ENCODE results near the gene KRTAP5-3. TPM values are rescaled to one million over a fixed set of nuclear protein-coding genes. Genes with fewer than 3 reads are reported as not detected.

KRTAP5-3 gene
- total and polyA plus RNA-seq, 2 experiments from 2014 or later, result not detected

GRCh38 chr11:1645357-1645821 is 37.1 kb upstream of the KRTAP5-3 start:
- Histone ChIP-seq H3K4me3 (no peak overlapping the region), H3K9me3 (ENCODE audit: low read depth) (no peaks in the 10 kb centered on the region), H3K27me3 (no peaks in the 10 kb centered on the region), H2AFZ (no peak overlapping the region), H3K27ac (no peak overlapping the region), H3K4me2 (no peak overlapping the region), H3K79me2 (no peaks in the 10 kb centered on the region), H3K4me1 (ENCODE audit: insufficient read depth) (no peaks in the 10 kb centered on the region), H3K9me2 (replicated peaks; ENCODE audit: insufficient read depth) (no peaks in the 10 kb centered on the region), H3K36me3 (replicated peaks; ENCODE audit: insufficient read depth, low read depth) (no peaks in the 10 kb centered on the region), H4K20me1 (ENCODE audit: insufficient read depth, poor library complexity, severe bottlenecking) (no peaks in the 10 kb centered on the region)
- TF ChIP-seq EZH2phosphoT487 (IDR thresholded peaks at IDR 0.05; ENCODE audit: low read depth, severe bottlenecking, unreplicated experiment), result no peak
- TF ChIP-seq CTCF (IDR thresholded peaks at IDR 0.05; ENCODE audit: poor library complexity), result no peak
- TF ChIP-seq EZH2 (IDR thresholded peaks at IDR 0.05; ENCODE audit: borderline replicate concordance), result no peak
- WGBS (ENCODE audit: low lambda C conversion rate, missing lambda C conversion rate), result 93% methylated on average over 12 of the region's 12 CpGs
- DNase-seq (ENCODE audit: low spot score), result no peak

GRCh38 chr11:1644601-1645356 is 36.5 kb upstream of the KRTAP5-3 start:
- TF ChIP-seq EZH2 (IDR thresholded peaks at IDR 0.05; ENCODE audit: borderline replicate concordance) (no peak), CTCF (IDR thresholded peaks at IDR 0.05; ENCODE audit: poor library complexity) (no peak), EZH2phosphoT487 (IDR thresholded peaks at IDR 0.05; ENCODE audit: low read depth, severe bottlenecking, unreplicated experiment) (no peak)
- Histone ChIP-seq H3K9me2 (replicated peaks; ENCODE audit: insufficient read depth) (no peaks in the 10 kb centered on the region), H3K27me3 (no peaks in the 10 kb centered on the region), H3K4me3 (no peak overlapping the region), H3K9me3 (ENCODE audit: low read depth) (no peaks in the 10 kb centered on the region), H2AFZ (no peak overlapping the region), H3K4me2 (no peak overlapping the region), H3K4me1 (ENCODE audit: insufficient read depth) (no peaks in the 10 kb centered on the region), H4K20me1 (ENCODE audit: insufficient read depth, poor library complexity, severe bottlenecking) (no peaks in the 10 kb centered on the region), H3K27ac (no peak overlapping the region), H3K79me2 (no peaks in the 10 kb centered on the region), H3K36me3 (replicated peaks; ENCODE audit: insufficient read depth, low read depth) (no peaks in the 10 kb centered on the region)
- no peak for DNase-seq (ENCODE audit: low spot score)
- WGBS (ENCODE audit: low lambda C conversion rate, missing lambda C conversion rate), result 93% methylated on average over 19 of the region's 20 CpGs

GRCh38 chr11:1643146-1643690 is 35.0 kb upstream of the KRTAP5-3 start:
- Histone ChIP-seq H3K9me3 (ENCODE audit: low read depth) (no peaks in the 10 kb centered on the region), H3K79me2 (no peaks in the 10 kb centered on the region), H3K27me3 (no peaks in the 10 kb centered on the region), H3K27ac (no peak overlapping the region), H3K4me3 (no peak overlapping the region), H3K9me2 (replicated peaks; ENCODE audit: insufficient read depth) (no peaks in the 10 kb centered on the region), H3K4me1 (ENCODE audit: insufficient read depth) (no peaks in the 10 kb centered on the region), H2AFZ (no peak overlapping the region), H3K36me3 (replicated peaks; ENCODE audit: insufficient read depth, low read depth) (no peaks in the 10 kb centered on the region), H4K20me1 (ENCODE audit: insufficient read depth, poor library complexity, severe bottlenecking) (no peaks in the 10 kb centered on the region), H3K4me2 (no peak overlapping the region)
- TF ChIP-seq CTCF (IDR thresholded peaks at IDR 0.05; ENCODE audit: poor library complexity) (no peak), EZH2 (IDR thresholded peaks at IDR 0.05; ENCODE audit: borderline replicate concordance) (no peak), EZH2phosphoT487 (IDR thresholded peaks at IDR 0.05; ENCODE audit: low read depth, severe bottlenecking, unreplicated experiment) (no peak)
- DNase-seq (ENCODE audit: low spot score), result no peak
- 96% methylated on average over 14 of the region's 20 CpGs for WGBS (ENCODE audit: low lambda C conversion rate, missing lambda C conversion rate)

Data from hepatocyte (in vitro differentiated cells).